ENCODE results near the gene PM20D2.
A peak's percentile ranks its signal among the peaks of the same experiment; 100 is the strongest.

The PM20D2 gene

GRCh38 chr6:89144354-89144906 is 1.4 kb upstream of the PM20D2 start:
- no peak for TF ChIP-seq Cebpa-rat (IDR thresholded peaks at IDR 0.05)
- Histone ChIP-seq H3K36me3 (no peaks in the 10 kb centered on the region), H3K27ac (no peak overlapping the region), H3K4me1 (peaks cover 21% of the 10 kb centered on the region), H3K9me3 (no peaks in the 10 kb centered on the region), H3K4me3 (no peak overlapping the region), H3K27me3 (no peaks in the 10 kb centered on the region), H3K4me2 (peak overlapping the region; percentile 73; the same call in 1 of the 2 replicates), H3K9ac (no peak overlapping the region), H4K20me1 (no peaks in the 10 kb centered on the region)

- Histone ChIP-seq H3K9me3 (no peaks in the 10 kb centered on the region), H3K4me2 (peak overlapping the region; percentile 73), H3K4me3 (peak overlapping the region; percentile 80), H3K27ac (peak overlapping the region; percentile 84), H3K36me3 (0 out of 2 replicates have a peak, but pooled peaks cover 7% of the 10 kb centered on the region), H3K4me1 (peaks cover 21% of the 10 kb centered on the region), H3K27me3 (no peaks in the 10 kb centered on the region), H3K9ac (peak overlapping the region; percentile 87), H4K20me1 (no peaks in the 10 kb centered on the region)
- TF ChIP-seq Cebpa-rat (IDR thresholded peaks at IDR 0.05), result no peak
These were observed 532 bp upstream of the PM20D2 start for GRCh38 chr6:89145091-89145955.

GRCh38 chr6:89146718-89147700 is 1.2 kb downstream of the PM20D2 start:
- H3K27me3 ChIP-seq, result no peaks in the 10 kb centered on the region
- peak overlapping the region; percentile 84 for H3K27ac ChIP-seq

GRCh38 chr6:89148016-89148750 is 2.3 kb downstream of the PM20D2 start:
- Histone ChIP-seq H3K36me3 (0 out of 2 replicates have a peak, but pooled peaks cover 7% of the 10 kb centered on the region), H3K9me3 (no peaks in the 10 kb centered on the region), H3K27me3 (no peaks in the 10 kb centered on the region), H3K4me2 (peak overlapping the region; percentile 73), H3K27ac (no peak overlapping the region), H3K4me3 (no peak overlapping the region), H4K20me1 (no peaks in the 10 kb centered on the region), H3K4me1 (peaks cover 21% of the 10 kb centered on the region), H3K9ac (no peak overlapping the region)
- no peak for TF ChIP-seq Cebpa-rat (IDR thresholded peaks at IDR 0.05)

More at GRCh38 chr6:89146718-89147700, 1.2 kb downstream of the PM20D2 start:
- peaks cover 21% of the 10 kb centered on the region for H3K4me1 ChIP-seq
- 0 out of 2 replicates have a peak, but pooled peaks cover 7% of the 10 kb centered on the region for H3K36me3 ChIP-seq
- peak overlapping the region; percentile 80 for H3K4me3 ChIP-seq
- H3K9ac ChIP-seq, result peak overlapping the region; percentile 87
- H4K20me1 ChIP-seq, result no peaks in the 10 kb centered on the region
- no peaks in the 10 kb centered on the region for H3K9me3 ChIP-seq
- TF ChIP-seq Cebpa-rat (IDR thresholded peaks at IDR 0.05), result no peak
- H3K4me2 ChIP-seq, result peak overlapping the region; percentile 73

- H4K20me1 ChIP-seq, result no peaks in the 10 kb centered on the region
- TF ChIP-seq Cebpa-rat (IDR thresholded peaks at IDR 0.05), result no peak
- no peaks in the 10 kb centered on the region for H3K4me1 ChIP-seq
- H3K27me3 ChIP-seq, result no peaks in the 10 kb centered on the region
- peaks cover 33% of the 10 kb centered on the region for H3K36me3 ChIP-seq
- no peaks in the 10 kb centered on the region for H3K9me3 ChIP-seq
- H3K4me2 ChIP-seq, result no peak overlapping the region
- H3K27ac ChIP-seq, result no peak overlapping the region
- H3K9ac ChIP-seq, result no peak overlapping the region
- no peak overlapping the region for H3K4me3 ChIP-seq
These were observed 8.3 kb downstream of the PM20D2 start for GRCh38 chr6:89154131-89154530.

GRCh38 chr6:89160331-89161092 is 14.7 kb downstream of the PM20D2 start:
- H3K9ac ChIP-seq, result no peak overlapping the region
- H3K27me3 ChIP-seq, result no peaks in the 10 kb centered on the region
- H3K4me3 ChIP-seq, result no peak overlapping the region
- H3K27ac ChIP-seq, result no peak overlapping the region
- no peaks in the 10 kb centered on the region for H4K20me1 ChIP-seq
- no peaks in the 10 kb centered on the region for H3K9me3 ChIP-seq
- TF ChIP-seq Cebpa-rat (IDR thresholded peaks at IDR 0.05), result no peak
- H3K36me3 ChIP-seq, result peaks cover 56% of the 10 kb centered on the region
- H3K4me1 ChIP-seq, result no peaks in the 10 kb centered on the region
- H3K4me2 ChIP-seq, result no peak overlapping the region

GRCh38 chr6:89161326-89162046 is 15.6 kb downstream of the PM20D2 start:
- no peak overlapping the region for H3K4me2 ChIP-seq
- no peaks in the 10 kb centered on the region for H3K9me3 ChIP-seq
- no peaks in the 10 kb centered on the region for H3K4me1 ChIP-seq
- no peak for TF ChIP-seq Cebpa-rat (IDR thresholded peaks at IDR 0.05)
- no peaks in the 10 kb centered on the region for H3K27me3 ChIP-seq
- H3K4me3 ChIP-seq, result no peak overlapping the region
- H3K36me3 ChIP-seq, result peaks cover 54% of the 10 kb centered on the region
- no peak overlapping the region for H3K9ac ChIP-seq
- no peaks in the 10 kb centered on the region for H4K20me1 ChIP-seq
- no peak overlapping the region for H3K27ac ChIP-seq

- no peak overlapping the region for H3K9ac ChIP-seq
- no peak for TF ChIP-seq Cebpa-rat (IDR thresholded peaks at IDR 0.05)
- no peaks in the 10 kb centered on the region for H3K4me1 ChIP-seq
- no peaks in the 10 kb centered on the region for H3K27me3 ChIP-seq
- no peaks in the 10 kb centered on the region for H4K20me1 ChIP-seq
- H3K4me2 ChIP-seq, result no peak overlapping the region
- H3K4me3 ChIP-seq, result no peak overlapping the region
- peaks cover 53% of the 10 kb centered on the region for H3K36me3 ChIP-seq
- H3K27ac ChIP-seq, result no peak overlapping the region
- no peaks in the 10 kb centered on the region for H3K9me3 ChIP-seq
These were observed 16.2 kb downstream of the PM20D2 start for GRCh38 chr6:89162047-89162371.

All from BLaER1 (cell line).